ENCODE data around the gene ARL15. TPM values are rescaled to one million over a fixed set of nuclear protein-coding genes. Genes with fewer than 3 reads are reported as not detected.

Gene ARL15
- total and polyA plus RNA-seq, 2 of the 8 experiments (the other 6 are each of a cell fraction or from before 2014, with no cell fraction given), result 9.9 to 21.2 TPM

- no peak overlapping the region for H2BK15ac ChIP-seq (ENCODE audit: low read length)
- H4K5ac ChIP-seq (ENCODE audit: insufficient read length, low read depth, low read length), result no peak overlapping the region
- H3K4me3 ChIP-seq (ENCODE audit: extremely low read depth in 1 of 4, insufficient read depth in 2 of 4, low read depth in 3 of 4, low read length in 4 of 4), result no peak overlapping the region
- no peaks in the 10 kb centered on the region for H3K23me2 ChIP-seq (ENCODE audit: low read depth, low read length)
- no peaks in the 10 kb centered on the region for H3K79me2 ChIP-seq (ENCODE audit: control insufficient read depth in 1 of 2, insufficient read depth in 2 of 2, low read length in 2 of 2)
- no peak overlapping the region for H3K56ac ChIP-seq (replicated peaks; ENCODE audit: insufficient read length, low read depth, low read length)
- no peak overlapping the region for H3K27ac ChIP-seq (ENCODE audit: low read depth, low read length)
- no peaks in the 10 kb centered on the region for H3K27me3 ChIP-seq (replicated peaks in 1 of 4; ENCODE audit: control insufficient read depth in 3 of 4, extremely low read depth in 1 of 4, insufficient read depth in 3 of 4, low read length in 3 of 4)
- no peak overlapping the region for H4K8ac ChIP-seq (ENCODE audit: extremely low read depth, insufficient read depth, low read length)
- no peak overlapping the region for H2AFZ ChIP-seq (ENCODE audit: low read length)
- no peak overlapping the region for H3K14ac ChIP-seq (ENCODE audit: insufficient read length)
- WGBS, 2 experiments (ENCODE audit: extremely low coverage in 1 of 2, insufficient coverage in 1 of 2, insufficient read length in 1 of 2, insufficient replicate concordance in 2 of 2, low coverage in 1 of 2, low lambda C conversion rate in 2 of 2, missing lambda C conversion rate in 1 of 2), result 80% methylated on average over 3 of the region's 3 CpGs; no CpG with 5 or more reads in 1 of the 2 experiments
- H3K18ac ChIP-seq (ENCODE audit: extremely low read depth, low read length), result no peak overlapping the region
- TF ChIP-seq JUND (IDR thresholded peaks at IDR 0.05; ENCODE audit: low read length) (no peak), CBX8 (IDR thresholded peaks at IDR 0.05; ENCODE audit: borderline replicate concordance, low read depth, low read length) (no peak)
- H3K23ac ChIP-seq (ENCODE audit: insufficient read length), result no peak overlapping the region
- H3K4me1 ChIP-seq (replicated peaks in 1 of 4; ENCODE audit: control insufficient read depth in 3 of 4, insufficient read depth in 4 of 4, low read length in 3 of 4), result peaks cover 0 to 4% (median 0%) of the 10 kb centered on the region in 4 experiments; a peak in 3 of 7 replicates
- 0 out of 2 replicates have a peak overlapping the region, but pooled peaks have one; percentile 87 for H2BK20ac ChIP-seq (ENCODE audit: low read length)
- H2BK5ac ChIP-seq (ENCODE audit: low read depth, low read length), result no peak overlapping the region
- H3K79me1 ChIP-seq (ENCODE audit: low read depth, low read length), result no peaks in the 10 kb centered on the region
- no peaks in the 10 kb centered on the region for H4K20me1 ChIP-seq (replicated peaks in 1 of 2; ENCODE audit: control insufficient read depth in 1 of 2, insufficient read depth in 2 of 2, low read length in 2 of 2)
- H4K91ac ChIP-seq (replicated peaks; ENCODE audit: insufficient read length, low read length), result no peak overlapping the region
- H2BK12ac ChIP-seq (ENCODE audit: low read depth, low read length), result peak overlapping the region; percentile 63; the same call in 1 of the 2 replicates
- peaks cover 0 to 3% (median 0%) of the 10 kb centered on the region in 4 experiments; a peak in 1 of 8 replicates for H3K36me3 ChIP-seq (ENCODE audit: control insufficient read depth in 2 of 4, insufficient read depth in 4 of 4, low read length in 3 of 4)
- no peak overlapping the region for H3K4ac ChIP-seq (replicated peaks; ENCODE audit: insufficient read length, low read depth, low read length)
- ChIA-PET CTCF (ENCODE audit: partially characterized antibody) (interaction anchor here (1.1 to 2.2 kb wide), 7 partner anchors 9 to 246 kb away, joined by 3 to 6 read pairs (median 4); no protein-coding TSS in a partner anchor), POLR2A (ENCODE audit: partially characterized antibody) (no interaction called here)
- no peaks in the 10 kb centered on the region for H3K9me3 ChIP-seq (ENCODE audit: insufficient read depth in 2 of 2, low read depth in 1 of 2, low read length in 1 of 2)
- no peak overlapping the region for H3K9ac ChIP-seq (replicated peaks in 1 of 4; ENCODE audit: extremely low read depth in 1 of 4, low read depth in 3 of 4, low read length in 3 of 4)
- DNase-seq (ENCODE audit: low read depth in 1 of 2, low spot score in 2 of 2), result no peak
- H2BK120ac ChIP-seq (replicated peaks; ENCODE audit: low read depth, low read length), result no peak overlapping the region
- no peak overlapping the region for H3K4me2 ChIP-seq (ENCODE audit: insufficient read depth in 1 of 2, low read depth in 2 of 2, low read length in 2 of 2)
- H2AK5ac ChIP-seq (ENCODE audit: low read depth, low read length), result no peak overlapping the region; the same call in 1 of the 2 replicates
- no peak for FAIRE-seq
These were observed 247.4 kb downstream of the ARL15 start for GRCh38 chr5:54062958-54063357.

All from H1 (cell line).